AG08396 (cell line): ENCODE measurements around the gene ADAMTS16.

Experiments
- DNase-seq: peaks from one replicate; pipeline ENCODE4 v3.0.0; 2012; ENCODE audit warnings: low spot score, mixed read lengths

Gene ADAMTS16

DNA sequence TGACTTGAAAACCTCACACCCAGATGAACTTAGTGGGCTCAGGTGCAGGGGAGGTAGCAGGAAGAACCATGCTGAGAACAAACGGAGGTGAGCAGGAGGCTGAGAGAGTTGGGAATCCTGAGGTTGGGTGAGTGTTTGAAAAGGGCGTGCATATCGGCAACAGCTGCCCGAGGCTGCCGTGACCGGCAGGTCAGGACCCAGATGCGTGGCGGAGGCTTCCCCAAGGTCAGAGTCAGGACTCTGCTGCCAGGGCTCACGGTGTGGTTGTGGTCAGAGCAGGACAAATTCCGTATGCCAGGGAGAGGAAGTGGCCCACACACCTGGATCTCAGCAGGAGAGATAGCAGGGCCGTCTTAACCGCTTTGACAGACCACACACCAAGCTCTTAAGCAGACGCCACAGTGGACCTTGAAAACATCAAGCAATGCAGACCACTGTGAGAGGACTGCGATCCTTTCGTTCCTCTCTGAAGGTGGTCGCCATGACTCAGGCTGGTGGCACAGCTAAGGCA, 43.1 kb downstream of the ADAMTS16 start:
- DNase-seq: no peak

DNA sequence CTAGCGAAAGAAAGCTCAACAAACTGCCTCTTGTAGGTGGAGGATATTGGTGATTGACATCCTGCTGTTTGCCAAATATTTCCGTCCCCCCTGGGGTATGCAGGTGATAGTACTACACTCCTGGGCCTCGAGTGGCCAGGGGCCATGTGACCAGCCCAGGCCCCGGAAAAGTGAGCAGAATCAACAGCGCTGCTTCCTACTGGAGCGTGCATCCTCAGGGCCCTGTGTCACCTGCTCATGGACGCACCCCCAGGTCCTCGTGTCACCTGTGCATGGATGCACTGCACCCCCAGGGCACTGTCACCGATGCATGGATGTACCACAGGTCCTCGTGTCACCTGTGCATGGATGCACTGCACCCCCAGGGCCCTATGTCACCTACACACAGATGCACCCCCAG, 43.8 kb downstream of the ADAMTS16 start:
- DNase-seq: no peak

DNA sequence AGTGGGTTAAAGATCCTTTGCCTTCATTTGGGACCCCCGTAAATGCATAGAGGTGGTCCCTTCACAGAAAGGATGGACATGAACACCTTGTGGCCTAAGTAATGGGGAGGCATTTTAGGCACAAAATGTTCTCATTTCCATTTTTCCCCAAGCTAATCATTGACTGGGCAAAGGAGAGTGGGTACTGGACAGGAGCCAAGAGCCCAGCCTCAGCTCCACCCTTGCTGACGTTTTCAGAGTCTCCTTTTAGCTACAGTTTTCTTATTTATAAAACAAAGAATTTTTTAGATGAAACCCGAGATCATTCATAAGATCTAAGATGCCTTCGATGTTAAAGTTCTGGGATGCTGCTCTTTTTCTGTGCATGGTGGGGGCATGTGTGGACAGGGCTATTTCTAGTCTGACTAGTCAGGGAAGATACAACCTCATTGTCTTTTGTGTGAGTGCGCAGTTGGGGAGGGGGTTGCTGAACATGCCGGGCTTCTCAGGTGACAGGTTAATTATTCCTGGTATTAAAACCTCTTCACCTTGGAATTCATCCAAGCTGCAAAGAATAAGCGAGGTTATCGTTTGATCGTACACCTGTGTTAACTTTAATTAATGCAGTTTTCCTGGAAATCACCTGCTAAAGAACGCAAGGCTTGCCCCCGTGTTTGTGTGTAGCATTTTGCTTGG, 48.4 kb downstream of the ADAMTS16 start:
- DNase-seq: no peak

DNA sequence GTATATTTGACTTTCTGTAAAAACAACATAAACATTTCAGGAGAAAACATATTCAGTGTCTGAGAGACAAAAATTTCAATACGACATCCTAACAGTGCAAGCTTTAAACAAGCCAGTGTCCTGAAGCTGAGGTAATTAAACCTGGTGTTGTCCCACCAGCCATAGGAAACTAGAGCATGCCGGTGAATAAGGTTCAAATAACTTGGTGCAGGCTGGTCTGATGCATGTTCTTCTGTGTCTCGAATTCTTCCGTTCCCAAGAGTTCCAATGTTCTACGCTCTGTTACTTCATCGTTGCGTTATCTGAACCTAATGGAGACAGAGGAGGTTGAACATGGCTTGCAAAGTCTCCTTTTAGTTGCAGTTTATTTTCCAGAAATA, 48.9 kb downstream of the ADAMTS16 start:
- no peak for DNase-seq

DNA sequence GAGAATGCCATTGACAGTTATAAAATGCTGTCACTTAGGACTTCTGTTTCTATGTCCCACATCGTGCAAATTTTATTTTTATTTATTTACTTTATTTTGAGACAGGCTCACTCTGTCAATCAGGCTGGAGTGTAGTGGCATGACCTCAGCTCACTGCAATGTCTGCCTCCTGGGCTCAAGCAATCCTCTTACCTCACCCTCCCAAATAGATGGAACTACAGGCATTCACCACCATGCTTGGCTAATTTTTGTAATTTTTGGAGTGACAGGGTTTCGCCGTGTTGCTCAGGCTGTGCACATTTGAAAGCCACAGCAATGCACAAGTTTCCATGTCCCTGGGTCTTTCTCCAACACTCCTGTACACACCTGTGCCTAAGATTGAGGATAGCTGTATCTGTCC, 51.8 kb downstream of the ADAMTS16 start:
- DNase-seq: no peak

DNA sequence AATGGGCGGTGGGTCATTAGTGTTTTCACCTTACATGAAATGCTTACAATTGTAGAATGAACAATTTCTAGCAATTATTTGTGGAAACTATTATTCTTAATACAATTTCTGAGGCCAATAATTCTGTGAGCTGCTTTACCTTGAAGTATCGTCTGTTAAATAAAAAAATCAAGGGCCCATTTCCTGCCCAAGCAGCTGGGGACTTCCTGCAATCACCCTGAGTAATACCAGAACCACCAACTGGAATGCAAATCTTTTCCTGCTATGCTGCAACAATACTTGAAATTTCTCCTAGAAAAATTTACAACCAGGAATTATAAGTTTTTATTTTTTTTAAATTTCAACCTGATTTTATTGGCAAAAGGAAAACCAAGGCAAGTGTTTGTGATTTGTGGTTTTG, 52.6 kb downstream of the ADAMTS16 start:
- DNase-seq: no peak

DNA sequence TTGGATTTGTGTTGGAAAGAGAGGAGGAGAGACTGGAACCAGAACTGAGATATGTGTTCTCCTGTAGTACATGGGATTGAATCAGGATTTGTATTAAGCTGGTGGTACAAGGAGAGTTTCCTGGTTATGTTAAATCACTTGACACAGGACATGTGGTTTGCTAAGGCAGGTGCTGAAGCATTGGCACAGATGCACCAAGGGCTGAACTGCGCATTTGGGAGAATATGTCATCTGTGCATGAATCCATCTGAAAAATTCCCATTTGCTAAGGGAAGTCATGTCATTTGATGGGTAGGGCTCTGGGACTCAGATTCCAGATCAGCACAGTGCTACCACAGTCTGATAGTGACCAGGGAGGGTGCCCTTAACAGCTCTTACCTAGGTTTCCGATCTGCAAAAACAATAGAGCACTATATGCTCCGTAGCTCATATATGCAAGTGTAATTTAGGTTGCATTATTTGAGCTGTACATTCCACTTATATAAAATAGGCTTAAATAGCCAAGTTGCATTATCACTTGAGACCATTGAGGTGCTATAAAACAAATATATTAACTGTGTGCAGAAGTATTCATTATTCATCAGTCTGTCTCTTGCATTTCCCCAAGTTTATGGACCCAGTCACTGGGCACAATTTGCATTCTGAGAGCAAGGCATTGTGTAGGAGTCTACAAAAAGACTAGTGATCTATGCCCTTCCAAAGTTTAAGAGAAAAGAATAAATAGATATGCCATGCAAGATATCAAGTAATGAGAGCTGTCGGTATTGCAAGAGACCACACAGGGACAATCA, 55.2 kb downstream of the ADAMTS16 start:
- no peak for DNase-seq

DNA sequence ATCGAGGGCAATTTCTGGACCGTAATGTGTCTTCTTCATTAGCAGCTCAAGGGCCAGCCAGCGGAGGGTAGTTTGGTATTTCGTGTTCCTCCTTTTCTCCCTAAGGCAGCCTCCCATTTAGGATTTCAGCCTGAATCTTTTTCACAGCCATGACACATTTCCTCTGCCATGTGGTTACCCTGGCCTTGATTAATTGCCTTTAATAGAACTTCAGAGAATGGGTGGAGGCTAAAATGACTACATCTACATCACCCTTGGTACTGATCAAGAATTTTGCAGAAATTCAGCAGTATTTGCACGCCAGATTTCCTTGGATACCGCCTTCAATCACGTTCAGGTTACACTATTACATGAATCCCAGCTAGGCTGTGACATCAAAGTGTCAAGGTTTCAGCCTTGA, 58.0 kb downstream of the ADAMTS16 start:
- DNase-seq: no peak

DNA sequence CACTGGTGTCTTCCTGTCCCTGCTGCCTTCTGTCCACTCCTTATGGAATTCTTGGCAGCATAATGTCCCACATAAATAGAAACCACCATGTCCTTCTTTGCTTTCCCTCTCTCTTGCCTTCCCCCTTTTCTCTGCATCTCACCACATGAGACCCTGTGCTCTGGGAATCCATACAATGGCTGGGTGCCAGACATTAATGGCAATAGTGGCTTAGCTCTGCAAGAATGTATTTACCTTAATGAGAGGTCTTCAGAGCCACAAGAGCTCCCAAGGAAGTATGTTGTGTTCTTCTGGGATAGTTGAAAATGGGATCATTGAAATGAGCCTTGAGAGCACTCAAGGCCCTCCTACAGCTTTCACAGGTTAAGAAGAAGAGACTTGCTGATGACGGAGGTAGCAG, 58.7 kb downstream of the ADAMTS16 start:
- no peak for DNase-seq

DNA sequence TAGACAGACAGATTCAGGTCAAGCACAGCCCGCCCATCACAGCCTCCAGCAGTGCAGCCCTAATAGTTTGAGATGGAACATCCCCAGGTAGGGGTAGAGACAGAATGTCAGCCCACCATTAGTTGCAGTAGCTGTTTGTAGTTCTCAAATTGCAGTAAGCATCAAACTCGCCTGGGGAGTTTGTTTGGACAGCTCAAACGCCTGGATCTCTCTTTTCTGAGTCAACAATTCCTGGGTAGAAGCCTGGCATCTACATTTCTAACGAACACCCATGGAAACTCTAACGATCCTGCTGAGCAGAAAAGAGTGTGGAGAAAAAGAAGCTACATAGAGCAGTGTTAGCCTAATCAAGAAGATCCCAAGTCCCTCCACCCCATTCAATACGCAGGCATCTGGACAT, 59.4 kb downstream of the ADAMTS16 start:
- no peak for DNase-seq

DNA sequence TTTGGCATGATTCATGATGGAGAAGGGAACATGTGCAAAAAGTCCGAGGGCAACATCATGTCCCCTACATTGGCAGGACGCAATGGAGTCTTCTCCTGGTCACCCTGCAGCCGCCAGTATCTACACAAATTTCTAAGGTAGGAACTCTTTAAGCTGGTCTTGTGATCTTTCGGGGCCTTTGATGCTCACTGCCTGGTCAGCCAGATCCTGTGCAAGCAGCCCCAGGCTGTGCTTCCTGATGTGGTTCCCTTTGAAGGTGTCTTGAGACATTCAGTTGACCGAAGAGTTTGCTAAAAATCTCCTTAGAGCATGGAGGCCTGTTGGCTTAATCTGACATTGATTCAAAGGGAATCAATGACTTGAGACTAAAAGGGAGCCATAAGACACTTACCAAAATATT, 60.0 kb downstream of the ADAMTS16 start:
- DNase-seq: no peak

DNA sequence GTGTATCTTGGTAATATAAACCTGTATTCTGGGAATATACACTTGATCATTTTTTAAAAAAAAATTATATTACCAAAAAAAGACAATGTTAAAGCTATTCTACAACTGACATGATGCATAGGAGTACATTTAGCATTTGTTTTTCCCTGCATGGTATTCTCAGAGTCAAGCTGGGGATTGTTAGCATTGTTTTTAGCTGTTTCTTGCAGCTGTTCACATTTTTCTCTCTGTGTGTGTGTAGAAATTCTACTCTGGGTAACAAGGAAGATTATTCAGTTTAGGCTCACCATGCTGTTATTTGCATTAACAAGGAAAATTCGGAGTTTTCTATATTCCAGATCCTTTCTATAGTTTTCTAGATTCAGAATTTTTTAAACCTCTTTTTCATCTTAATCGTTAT, 62.2 kb downstream of the ADAMTS16 start:
- DNase-seq: no peak

DNA sequence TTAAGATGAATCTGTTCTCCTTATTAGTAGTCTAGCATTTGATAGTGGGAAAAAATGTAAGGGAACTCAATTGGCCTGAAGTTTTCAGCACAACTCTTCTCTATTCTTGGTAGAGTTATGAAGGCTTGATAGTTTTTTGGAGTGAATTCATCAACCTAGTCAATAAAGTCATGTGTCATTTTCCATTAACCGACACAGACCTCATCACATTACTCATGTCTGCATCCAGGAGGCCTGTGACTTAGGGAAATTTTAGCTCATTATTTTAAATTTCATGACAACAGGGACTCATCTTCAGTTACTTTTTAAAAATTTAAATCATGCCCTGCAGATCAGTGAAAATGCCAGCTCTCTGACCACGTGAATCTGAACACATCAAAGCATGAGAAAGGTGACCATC, 63.3 kb downstream of the ADAMTS16 start:
- no peak for DNase-seq

DNA sequence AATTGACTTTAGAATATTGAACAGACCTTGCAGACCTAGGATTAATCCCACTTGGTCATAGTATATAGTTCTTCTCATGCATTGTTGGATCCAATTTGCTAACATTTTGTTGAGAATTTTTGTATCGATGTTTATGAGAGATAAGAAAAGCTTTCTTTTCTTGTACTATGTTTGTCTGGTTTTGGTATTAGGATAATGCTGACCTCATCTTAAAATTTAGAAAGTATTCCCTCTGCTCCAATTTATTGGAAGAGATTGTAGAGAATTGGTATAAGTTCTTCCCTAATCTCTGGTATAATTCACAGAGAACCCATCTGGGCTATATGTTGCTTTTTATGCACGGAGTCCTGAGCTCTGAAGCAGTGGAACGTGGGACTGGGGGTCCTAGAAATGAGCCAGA, 67.7 kb downstream of the ADAMTS16 start:
- no peak for DNase-seq

DNA sequence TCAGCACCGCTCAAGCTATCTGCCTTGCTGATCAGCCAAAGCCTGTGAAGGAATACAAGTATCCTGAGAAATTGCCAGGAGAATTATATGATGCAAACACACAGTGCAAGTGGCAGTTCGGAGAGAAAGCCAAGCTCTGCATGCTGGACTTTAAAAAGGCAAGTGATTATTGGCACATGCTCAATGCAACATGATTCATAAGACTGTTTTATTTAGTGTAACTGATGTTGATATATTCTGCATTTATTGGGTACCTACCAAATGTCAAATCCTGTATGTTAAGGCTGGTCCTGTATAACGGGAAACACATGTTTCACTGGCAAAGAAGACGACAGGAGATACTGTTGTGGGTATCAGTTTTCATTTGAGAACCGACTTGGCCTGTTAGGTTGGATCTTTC, 69.0 kb downstream of the ADAMTS16 start:
- no peak for DNase-seq

DNA sequence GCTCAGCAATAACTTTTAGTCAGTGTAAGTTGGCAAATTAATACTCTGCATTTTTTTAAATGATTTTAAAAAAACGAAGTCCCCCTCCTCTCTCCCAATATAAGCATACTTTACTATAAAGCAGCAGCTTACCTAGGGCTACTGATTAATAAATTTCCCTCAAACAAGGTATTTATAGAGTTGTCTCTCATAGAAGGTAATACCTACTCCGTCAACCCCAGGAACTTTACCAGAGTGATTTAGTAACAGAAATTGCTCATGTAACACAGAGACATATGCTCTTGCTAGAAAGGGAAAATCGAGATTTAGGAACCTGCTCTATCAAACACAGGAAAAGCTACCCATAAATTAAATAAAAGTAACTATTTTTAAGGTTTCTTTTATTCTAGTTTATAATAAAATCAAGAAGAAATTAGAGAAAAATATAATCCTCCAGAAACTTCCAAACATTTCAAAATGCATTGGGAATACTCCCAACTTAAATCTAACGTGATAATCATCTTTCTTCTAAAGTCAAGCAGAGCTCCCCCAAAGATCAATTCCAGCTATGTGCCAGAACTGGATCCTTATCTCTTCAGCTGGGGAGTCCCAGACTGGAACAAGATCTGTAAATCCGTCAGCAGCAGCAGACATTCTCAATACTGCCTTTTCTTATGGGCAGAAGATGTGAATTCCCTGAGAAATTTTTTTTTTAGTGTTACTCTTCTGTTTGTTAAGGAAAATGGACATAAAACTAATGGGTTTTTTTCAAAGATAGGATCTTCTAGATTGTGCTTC, 69.6 kb downstream of the ADAMTS16 start:
- no peak for DNase-seq

DNA sequence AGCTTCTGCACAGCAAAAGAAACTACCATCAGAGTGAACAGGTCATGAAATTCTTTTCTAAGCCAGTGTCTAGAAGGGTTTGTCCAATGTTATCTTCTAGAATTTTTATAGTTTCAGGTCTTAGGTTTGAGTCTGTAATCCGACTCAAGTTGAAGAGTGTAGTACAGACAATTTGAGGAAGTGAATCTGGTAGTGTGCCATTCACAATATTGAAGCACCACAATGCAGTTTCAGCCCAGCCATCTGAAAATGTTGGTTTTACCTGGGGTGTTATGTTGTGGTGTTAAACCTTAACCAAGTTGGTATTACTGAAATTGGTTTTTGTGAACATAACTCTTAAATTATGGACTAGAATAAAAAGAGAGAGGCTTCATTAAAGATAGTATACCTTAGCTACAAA, 77.2 kb downstream of the ADAMTS16 start:
- DNase-seq: no peak

DNA sequence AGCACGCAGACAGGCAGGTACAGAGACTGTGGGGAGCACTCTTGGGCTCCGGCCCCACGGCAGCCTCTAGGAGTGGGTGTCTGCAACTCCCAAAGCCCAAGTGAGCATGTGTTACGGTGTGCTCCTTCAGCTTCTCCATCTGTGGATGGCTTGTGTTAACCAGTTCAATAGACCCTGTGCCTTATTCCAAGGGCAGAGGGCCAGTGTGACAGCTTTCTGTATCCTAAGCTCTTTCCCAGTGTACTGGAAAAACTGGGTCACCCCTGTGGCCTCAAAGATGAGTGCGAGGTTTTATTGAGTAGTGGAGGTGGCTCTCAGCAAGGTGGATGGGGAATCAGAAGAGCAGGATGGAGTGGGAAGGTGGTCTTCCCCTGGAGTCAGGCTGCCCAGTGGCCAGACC, 78.3 kb downstream of the ADAMTS16 start:
- DNase-seq: no peak

DNA sequence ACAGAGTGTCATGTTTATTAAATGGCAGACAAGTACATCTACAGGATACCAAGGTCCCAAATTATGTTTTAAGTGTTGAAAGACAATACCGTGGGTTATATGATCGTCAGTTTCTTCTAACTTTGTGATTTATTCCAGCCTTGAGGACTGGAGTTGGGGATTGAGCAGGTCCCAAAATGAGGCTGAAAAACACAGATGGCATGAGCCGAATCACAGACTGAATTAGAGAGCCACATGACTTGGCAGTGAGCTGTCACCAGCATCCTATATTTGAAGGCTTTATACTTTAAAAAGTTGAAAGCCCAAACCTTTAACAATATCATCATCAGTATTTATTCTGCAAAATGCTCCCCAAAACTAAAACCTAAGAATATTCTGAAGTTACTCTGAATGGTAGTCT, 79.4 kb downstream of the ADAMTS16 start:
- DNase-seq: no peak

DNA sequence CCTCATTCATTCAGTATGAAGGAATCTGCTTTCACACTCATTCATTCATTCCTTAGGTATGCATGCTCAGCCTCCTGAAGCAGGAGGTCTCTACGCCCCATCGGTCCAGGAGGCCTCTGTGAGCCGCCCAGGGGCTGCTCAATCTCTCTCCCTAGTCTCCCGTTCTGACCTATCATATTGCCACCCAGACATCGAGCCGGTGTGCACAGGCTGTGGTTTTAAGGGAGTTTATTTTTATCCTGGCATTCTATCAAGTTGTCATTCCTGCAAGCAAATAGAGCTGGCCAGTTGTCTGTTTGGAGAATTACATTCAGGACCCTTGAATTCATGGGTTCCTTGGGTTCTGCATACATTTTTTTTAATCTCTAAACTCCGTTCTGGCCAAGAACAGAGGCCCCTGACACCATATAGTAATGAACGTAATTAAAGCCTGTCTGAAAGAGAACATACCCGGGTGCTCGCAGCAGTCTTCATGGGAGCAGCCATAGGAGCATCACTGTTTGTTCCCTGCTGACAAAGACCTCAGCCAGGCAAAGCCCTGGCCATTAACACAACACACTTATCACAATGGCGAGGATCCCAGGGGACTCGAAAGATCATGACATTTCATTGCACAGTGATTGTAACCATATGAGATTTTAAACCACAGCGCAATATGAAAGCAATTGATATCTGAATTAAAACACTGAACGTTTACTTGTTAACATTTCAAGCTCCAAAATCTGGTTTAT, 80.9 kb downstream of the ADAMTS16 start:
- DNase-seq: no peak

DNA sequence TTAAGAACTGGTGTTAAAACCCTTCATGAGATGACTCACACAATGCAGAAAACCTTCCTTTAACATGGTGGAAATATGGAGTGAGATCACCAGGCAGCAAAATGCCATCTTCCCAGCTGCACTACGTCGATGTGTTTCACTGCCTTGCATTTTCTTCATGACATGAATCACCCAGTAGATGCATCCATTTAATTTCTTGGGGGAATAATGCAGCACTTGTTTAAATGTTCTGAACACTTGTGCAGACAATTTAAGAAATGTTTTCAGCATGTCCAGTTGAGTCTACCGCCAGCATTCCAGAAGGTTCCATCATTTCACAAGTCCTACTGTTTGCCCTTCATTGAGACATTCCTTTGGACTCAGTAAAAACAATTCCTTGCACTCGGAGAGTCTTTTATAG, 81.6 kb downstream of the ADAMTS16 start:
- DNase-seq: no peak

DNA sequence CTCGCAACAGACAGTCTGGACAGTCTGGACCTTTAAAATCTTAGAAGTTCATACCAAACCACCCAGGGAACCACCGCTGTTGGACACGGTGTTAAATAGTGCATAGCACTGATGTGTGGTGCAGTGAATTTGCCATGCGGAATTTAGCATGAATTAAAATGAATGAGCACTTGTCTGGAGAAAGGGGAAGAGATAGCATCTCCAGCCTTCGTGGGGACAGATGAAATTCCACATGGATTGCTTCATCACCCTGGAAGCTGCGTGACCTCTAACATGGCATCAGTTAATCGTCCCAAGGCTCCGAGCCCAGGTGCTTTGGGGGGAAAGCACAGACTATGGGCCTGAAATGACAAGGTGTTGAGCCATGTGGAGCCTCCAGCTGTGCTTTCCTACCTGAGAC, 91.4 kb downstream of the ADAMTS16 start:
- no peak for DNase-seq
